ENCODE data around the gene PAQR4. TPM values are rescaled to one million over a fixed set of nuclear protein-coding genes. Genes with fewer than 3 reads are reported as not detected.

PAQR4 gene
- total and polyA plus RNA-seq, 8 donors, result 2.7 to 43.2 (median 9.7) TPM

GRCh38 chr16:3012246-3012645 lies 43.1 kb downstream of the PAQR4 start:
- peaks cover 5 to 87% (median 52%) of the 10 kb centered on the region in 3 donors for H3K27me3 ChIP-seq
- TF ChIP-seq POLR2A (IDR thresholded peaks at IDR 0.05) (no peak), CTCF (IDR thresholded peaks at IDR 0.05) (no peak), EP300 (IDR thresholded peaks at IDR 0.05) (no peak), POLR2AphosphoS5 (IDR thresholded peaks at IDR 0.05) (no peak)
- H3K4me1 ChIP-seq, result peaks cover 30 to 52% (median 31%) of the 10 kb centered on the region in 4 donors
- WGBS, 5 donors, result 8 to 20% (median 15%) methylated on average over 9 to 19 of the region's 19 CpGs
- no peak overlapping the region for H3K4me3 ChIP-seq
- no peaks in the 10 kb centered on the region for H3K9me3 ChIP-seq
- no peak overlapping the region for H3K27ac ChIP-seq
- no peaks in the 10 kb centered on the region for H3K36me3 ChIP-seq
- DNase-seq, result peak in 1 of 2 donors; percentile 79
- intact Hi-C loops (cut with DNase I; ENCODE audit: low total_unique reads), result no loop called here

GRCh38 chr16:3012828-3013420 lies 43.8 kb downstream of the PAQR4 start, which contains the start of gene CLDN9:
CLDN9 (plus strand) TSS chr16:3012923; CDS start chr16:3013363, 440 bp downstream.
- TF ChIP-seq POLR2A (IDR thresholded peaks at IDR 0.05) (no peak), POLR2AphosphoS5 (IDR thresholded peaks at IDR 0.05) (no peak), EP300 (IDR thresholded peaks at IDR 0.05) (no peak), CTCF (IDR thresholded peaks at IDR 0.05) (no peak)
- intact Hi-C loops (cut with DNase I; ENCODE audit: low total_unique reads), result no loop called here
- H3K9me3 ChIP-seq, result no peaks in the 10 kb centered on the region
- 31 to 52% (median 38%) methylated on average over 18 to 27 of the region's 27 CpGs for WGBS, 5 donors
- H3K27ac ChIP-seq, result no peak within 1 kb of the TSS
- H3K4me3 ChIP-seq, result no peak within 1 kb of the TSS
- peaks cover 24 to 48% (median 30%) of the 10 kb centered on the region in 4 donors for H3K4me1 ChIP-seq
- DNase-seq, result peak; percentile 61 to 87
- no peaks in the 10 kb centered on the region for H3K36me3 ChIP-seq
- H3K27me3 ChIP-seq, result peaks cover 5 to 87% (median 59%) of the 10 kb centered on the region in 3 donors

- H3K36me3 ChIP-seq, result no peaks in the 10 kb centered on the region
- no peak overlapping the region for H3K4me3 ChIP-seq
- TF ChIP-seq POLR2AphosphoS5 (IDR thresholded peaks at IDR 0.05) (no peak), POLR2A (IDR thresholded peaks at IDR 0.05) (no peak), CTCF (IDR thresholded peaks at IDR 0.05) (no peak), EP300 (IDR thresholded peaks at IDR 0.05) (no peak)
- WGBS, 5 donors, result 65 to 84% (median 75%) methylated on average over 13 to 27 of the region's 27 CpGs
- peaks cover 18 to 48% (median 32%) of the 10 kb centered on the region in 4 donors for H3K4me1 ChIP-seq
- DNase-seq, result no peak
- no peak overlapping the region for H3K27ac ChIP-seq
- H3K27me3 ChIP-seq, result peaks cover 5 to 87% (median 60%) of the 10 kb centered on the region in 3 donors
- intact Hi-C loops (cut with DNase I; ENCODE audit: low total_unique reads), result no loop called here
- no peaks in the 10 kb centered on the region for H3K9me3 ChIP-seq
Measured at GRCh38 chr16:3013491-3013951, 44.4 kb downstream of the PAQR4 start.

- WGBS, 5 donors, result 49 to 53% (median 50%) methylated on average over 7 to 12 of the region's 12 CpGs
- Histone ChIP-seq H3K27me3 (peaks cover 5 to 87% (median 59%) of the 10 kb centered on the region in 3 donors), H3K27ac (no peak overlapping the region), H3K4me3 (no peak overlapping the region), H3K9me3 (no peaks in the 10 kb centered on the region), H3K4me1 (peaks cover 15 to 48% (median 35%) of the 10 kb centered on the region in 4 donors), H3K36me3 (no peaks in the 10 kb centered on the region)
- DNase-seq, result no peak
- no peak for TF ChIP-seq CTCF (IDR thresholded peaks at IDR 0.05)
- no peak for TF ChIP-seq EP300 (IDR thresholded peaks at IDR 0.05)
- no peak for TF ChIP-seq POLR2AphosphoS5 (IDR thresholded peaks at IDR 0.05)
- no peak for TF ChIP-seq POLR2A (IDR thresholded peaks at IDR 0.05)
- intact Hi-C loops (cut with DNase I; ENCODE audit: low total_unique reads), result no loop called here
Measured at GRCh38 chr16:3013998-3014690, 45.0 kb downstream of the PAQR4 start.
